NAMALWA (cell line): Measurements from ENCODE around the gene MAN2A1.

Experiments used
- DNase-seq: peaks from one replicate; pipeline ENCODE4 v3.0.0-alpha.2; 2015; ENCODE audit warnings: low spot score

Gene MAN2A1

GRCh38 chr5:109707531-109707930 lies 17.8 kb downstream of the MAN2A1 start:
- DNase-seq = no peak

GRCh38 chr5:109708813-109709212 lies 19.1 kb downstream of the MAN2A1 start:
- no peak for DNase-seq

GRCh38 chr5:109709225-109709624 lies 19.5 kb downstream of the MAN2A1 start:
- DNase-seq = no peak

DNA sequence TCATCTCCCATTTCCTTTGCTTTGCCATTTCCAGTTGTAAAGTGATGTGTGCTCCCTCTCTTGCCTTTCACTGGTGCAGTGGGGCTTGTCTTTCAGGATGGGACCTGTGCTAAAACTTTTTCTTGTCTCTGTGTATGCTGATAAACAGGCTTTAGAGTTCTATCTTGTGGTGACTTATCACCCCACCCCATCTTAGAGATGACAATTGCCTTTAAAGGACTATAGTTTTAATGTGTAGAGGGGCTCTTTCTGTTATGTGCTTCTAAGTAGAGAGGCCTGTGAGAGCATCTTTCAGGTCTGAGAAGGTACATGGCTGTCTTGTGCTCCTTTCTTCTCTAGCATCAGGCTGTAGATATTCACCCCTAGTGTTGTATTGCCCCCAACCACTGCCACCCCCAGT lies 21.9 kb downstream of the MAN2A1 start:
- no peak for DNase-seq

- DNase-seq = no peak
Measured at GRCh38 chr5:109713453-109713852, 23.7 kb downstream of the MAN2A1 start.

DNA sequence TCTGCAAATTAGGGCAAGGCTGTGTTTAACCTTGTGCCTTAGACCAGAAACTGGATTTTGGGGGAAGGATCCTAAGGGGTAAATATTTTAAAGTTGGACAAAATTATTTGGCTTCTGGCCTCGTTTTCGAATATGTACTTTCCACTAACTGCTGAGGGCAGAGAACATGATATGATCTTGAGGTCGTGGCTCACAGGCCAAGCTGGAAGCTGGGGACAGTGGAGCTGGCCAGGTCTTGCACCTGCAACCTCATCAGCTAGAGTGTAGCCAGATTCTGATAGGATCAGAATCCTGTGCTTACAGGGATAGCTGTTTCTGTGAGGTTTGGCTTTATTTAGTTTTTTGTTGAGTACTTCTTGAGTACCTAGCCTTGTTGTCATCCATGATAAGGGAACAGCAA lies 24.9 kb downstream of the MAN2A1 start:
- no peak for DNase-seq

DNA sequence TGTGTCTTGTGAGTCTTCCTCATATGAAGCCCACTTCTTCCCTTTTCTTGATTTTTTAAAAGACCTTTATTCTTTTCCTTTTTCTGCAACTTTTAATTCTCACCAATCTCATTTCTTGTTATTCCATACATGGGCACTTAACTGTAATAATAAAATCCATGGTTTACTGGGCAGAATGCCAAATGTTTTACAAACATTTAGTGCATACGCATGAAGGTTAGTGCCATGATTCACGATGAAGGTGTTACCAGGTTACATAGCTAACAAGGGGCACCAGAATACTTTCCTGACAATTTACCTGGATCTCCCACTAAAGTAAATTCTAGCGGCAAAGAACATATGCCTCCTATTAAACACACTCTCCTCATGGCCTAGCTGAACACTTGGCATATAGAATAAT lies 28.5 kb downstream of the MAN2A1 start:
- DNase-seq = no peak

- no peak for DNase-seq
Measured at GRCh38 chr5:109718632-109719031, 28.9 kb downstream of the MAN2A1 start.

GRCh38 chr5:109719978-109720377 lies 30.3 kb downstream of the MAN2A1 start:
- peak; percentile 10 for DNase-seq

DNA sequence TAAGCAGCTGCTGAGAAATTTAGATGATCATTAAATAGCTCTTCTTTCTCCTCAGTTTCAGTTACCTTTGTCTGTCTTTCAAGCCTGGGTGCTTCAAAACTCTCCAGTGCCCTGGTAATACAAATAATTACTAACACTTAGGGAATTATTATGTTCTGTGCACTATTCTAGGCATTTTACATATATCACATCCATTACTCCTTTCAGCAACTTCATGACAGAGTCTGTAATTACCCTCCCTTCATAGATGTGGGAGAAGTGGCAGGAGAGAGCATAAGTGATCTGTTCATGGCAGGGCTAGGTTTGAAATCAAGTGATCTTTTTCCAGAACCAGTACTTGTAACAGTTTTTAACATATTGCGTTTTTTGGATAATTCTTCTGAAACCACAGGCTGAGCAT lies 32.0 kb downstream of the MAN2A1 start:
- no peak for DNase-seq

GRCh38 chr5:109723606-109724005 lies 33.9 kb downstream of the MAN2A1 start:
- DNase-seq = no peak

- no peak for DNase-seq
Measured at GRCh38 chr5:109725135-109725534, 35.4 kb downstream of the MAN2A1 start.

DNA sequence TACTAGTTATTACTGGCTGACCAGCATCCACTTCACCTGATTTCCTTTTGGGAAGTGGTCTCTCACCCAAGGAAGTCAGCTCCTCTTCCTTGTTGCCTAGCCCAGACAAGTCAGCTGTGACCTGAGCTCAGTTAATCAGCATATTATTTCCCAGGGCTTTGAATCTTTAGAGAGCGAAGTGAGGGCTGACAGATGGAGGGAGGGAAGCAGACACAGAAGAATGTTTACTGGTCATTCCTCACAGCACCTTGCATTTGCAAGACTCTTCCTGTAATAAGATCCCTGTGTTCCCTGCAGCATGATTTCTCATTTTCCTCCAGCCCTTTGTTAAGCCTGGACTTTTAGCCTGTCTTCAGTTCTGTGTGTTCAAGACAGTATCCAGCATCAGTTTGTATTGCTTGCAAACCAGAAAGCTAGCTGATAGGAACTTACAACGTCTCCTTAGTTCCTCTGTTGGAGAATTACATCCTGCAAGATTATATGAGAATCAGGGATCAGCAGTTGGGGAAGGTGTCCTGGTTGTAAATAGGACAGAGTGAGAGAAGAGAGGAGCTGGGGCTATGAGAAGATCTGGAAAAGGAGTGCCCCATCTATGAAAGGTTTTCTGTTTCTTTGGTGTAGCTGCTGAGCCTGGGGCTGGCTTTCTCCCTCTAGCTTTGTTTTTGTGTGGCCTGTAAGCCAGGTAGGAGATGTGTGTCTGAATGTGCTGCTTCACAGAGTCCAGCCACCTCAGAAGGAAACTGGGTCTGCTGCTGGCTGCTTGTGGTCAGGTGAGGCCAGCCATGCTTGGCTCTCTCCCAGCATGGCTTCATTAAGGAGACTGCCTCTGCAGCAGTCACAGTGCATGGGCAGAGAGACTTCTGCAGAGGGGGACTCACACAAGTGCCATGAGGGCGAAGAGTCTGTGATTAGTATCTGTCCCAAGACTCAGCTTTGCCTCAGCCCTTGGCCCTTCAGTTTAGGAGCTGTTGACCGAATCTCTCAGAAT lies 50.3 kb downstream of the MAN2A1 start:
- DNase-seq = no peak

DNA sequence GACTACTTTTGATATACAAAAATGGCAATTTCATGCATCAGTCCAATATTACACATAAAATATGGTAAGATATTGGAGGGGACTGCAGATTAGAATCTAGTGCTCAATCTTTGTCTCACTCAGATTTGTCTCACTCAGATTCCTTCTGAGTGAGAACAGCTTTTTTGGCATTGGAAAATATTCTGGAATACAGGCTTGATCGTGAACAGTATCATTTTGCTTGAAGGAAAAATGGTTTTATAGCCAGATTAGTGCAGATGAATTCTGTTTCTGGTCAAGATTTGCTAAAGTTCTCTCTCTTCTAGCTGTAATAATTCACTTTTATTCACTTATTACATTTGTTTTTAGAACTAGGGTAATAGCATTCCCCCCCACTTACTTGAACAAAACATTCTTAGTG lies 51.2 kb downstream of the MAN2A1 start:
- no peak for DNase-seq

GRCh38 chr5:109741390-109741789 lies 51.7 kb downstream of the MAN2A1 start:
- no peak for DNase-seq

DNA sequence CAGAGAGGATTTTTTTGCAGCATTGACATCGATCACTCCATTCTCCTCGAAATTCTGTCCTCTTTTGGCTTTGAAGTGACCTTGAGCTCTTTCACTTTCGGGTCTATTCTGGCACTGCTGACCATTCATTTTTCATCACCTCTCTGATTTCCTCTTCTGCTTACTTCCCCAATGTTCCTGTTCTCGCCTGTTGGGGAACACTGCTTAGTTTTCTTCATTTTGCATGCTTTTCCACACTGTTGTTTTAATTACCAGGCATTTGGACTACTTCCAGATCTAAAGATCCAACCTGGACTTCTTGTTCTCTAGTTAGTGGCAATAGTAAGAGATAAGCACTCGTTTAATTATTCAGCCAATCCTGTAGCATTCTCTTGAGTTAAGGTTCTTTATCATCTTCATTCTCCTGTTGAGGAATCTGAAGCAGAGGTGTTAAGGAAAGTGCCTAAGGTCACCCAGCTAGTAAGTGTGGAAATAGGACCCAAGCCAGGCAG lies 53.4 kb downstream of the MAN2A1 start:
- no peak for DNase-seq

GRCh38 chr5:109743770-109744212 lies 54.1 kb downstream of the MAN2A1 start:
- no peak for DNase-seq

- no peak for DNase-seq
Measured at GRCh38 chr5:109744261-109744660, 54.5 kb downstream of the MAN2A1 start.

- no peak for DNase-seq
Measured at GRCh38 chr5:109748546-109748945, 58.8 kb downstream of the MAN2A1 start.

DNA sequence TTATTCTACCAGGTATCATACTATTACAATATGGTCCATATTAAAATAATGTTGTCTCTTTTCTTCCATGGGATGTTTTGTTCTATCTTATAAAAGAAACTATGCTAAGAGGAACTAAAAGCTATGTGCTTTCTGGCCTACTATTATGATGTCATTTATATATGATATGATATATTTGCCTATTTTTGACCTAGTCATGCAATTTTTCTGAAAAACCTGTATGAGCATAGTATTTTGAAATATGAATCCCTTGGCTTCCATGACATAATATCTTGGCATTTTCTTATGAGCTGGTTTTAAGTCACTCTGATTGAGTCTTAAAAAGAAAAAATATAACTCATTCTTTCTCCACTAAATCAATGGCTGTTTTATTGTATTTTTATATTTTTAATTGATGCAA lies 60.7 kb downstream of the MAN2A1 start:
- DNase-seq = no peak

GRCh38 chr5:109753279-109753678 lies 63.6 kb downstream of the MAN2A1 start:
- no peak for DNase-seq

DNA sequence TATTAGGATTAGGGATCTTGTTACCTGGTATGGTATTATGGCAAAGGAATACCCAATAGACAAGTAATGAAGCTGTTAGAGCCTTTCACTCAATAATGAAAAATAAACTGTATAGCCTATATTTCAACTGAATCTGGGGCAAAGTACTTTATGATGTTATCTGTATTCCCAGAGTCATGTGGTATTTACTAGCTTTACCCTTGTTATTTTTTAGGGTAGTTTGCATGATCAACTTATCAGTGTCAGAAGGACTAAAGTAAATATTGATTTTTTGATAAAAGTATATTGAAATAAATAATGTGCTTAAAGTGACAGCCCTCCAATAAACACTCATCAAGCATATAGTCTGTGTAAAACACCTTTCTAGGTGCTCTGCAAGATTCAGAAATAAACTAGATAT lies 64.6 kb downstream of the MAN2A1 start:
- DNase-seq = no peak

GRCh38 chr5:109755761-109756160 lies 66.0 kb downstream of the MAN2A1 start:
- DNase-seq = no peak
